ENCODE measurements around the gene C19orf67.

Gene C19orf67

GRCh38 chr19:14085309-14085995 is at the start of gene C19orf67:
Gene C19orf67 (minus strand): TSS chr19:14085783. CDS start chr19:14085627, 156 bp downstream.
- no peak for DNase-seq

DNA sequence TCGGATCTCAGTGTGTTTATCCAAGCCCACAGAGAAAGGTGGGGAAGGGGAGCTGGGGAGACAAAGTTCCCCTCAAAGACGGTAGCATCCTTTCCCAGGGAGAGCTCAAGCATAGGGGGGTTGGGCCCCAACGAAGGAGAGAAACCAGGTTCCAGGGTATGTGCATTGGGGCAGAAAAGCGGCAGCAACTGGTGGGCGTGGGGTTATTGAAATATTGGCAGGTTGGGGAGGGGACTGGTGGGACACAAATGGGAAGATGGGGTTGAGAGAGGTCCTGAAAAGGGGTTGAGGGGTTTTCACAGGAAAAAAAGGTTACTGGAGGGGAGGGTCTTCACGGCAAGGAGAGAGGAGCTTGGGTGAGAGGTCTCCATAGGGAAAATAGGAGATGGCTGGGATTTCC is 49.8 kb upstream of the C19orf67 start:
- no peak for DNase-seq

- no peak for DNase-seq
Measured at GRCh38 chr19:14127929-14128509, 42.4 kb upstream of the C19orf67 start.

DNA sequence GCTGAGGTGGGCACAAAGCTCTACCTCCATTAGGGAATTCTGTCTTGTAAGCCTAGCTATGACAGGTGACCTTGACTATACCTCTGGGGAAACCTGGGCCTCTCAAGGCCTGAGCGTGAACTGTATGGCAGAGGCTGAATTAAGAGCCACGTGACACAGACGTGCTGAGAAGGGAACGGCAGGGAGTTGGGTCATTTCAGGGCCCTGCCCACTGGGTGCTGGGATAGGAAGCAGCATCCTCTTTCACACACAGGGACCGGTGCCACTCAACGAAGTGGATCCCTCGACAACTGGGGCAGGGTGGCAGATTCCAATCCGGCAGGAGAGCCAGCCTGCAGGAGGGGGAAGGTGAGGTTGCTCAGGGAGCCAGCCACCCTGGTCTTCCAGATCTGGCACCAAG is 41.6 kb upstream of the C19orf67 start:
- no peak for DNase-seq

DNA sequence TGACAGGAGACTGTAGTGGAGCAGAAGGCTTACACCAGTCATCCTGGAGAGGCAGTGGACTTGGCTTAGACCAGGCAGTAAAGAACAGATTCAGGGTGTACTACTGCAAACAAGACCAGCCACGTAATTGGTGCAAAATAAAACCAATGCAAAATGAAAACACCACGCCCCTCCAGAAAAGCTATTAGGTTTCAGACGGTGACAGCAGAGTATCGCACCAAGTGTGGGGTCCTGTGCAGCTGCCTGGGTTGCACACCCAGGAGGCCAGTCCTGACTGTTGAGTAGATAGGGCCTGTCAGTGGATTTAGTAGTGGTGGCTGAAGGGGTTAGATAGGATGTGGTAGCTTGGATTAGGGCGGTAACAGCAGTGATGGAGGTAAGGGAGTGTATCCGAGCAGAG is 37.3 kb upstream of the C19orf67 start:
- no peak for DNase-seq

DNA sequence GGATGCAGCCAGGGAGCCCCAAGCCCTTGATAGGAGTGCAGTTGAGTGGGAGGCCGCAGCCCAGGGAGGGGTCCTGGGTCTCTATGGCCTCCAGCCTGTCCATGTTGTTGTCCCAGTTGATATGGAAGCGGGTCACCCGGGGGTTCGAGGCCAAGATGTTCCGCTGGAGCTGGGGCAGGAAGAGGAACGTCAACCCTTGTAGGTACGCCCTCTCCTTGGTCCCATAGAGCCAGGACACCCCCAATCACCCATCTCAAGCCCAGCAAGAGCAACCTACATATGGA is 34.9 kb upstream of the C19orf67 start:
- DNase-seq = no peak

- no peak for DNase-seq
Measured at GRCh38 chr19:14119644-14120496, 34.3 kb upstream of the C19orf67 start.

DNA sequence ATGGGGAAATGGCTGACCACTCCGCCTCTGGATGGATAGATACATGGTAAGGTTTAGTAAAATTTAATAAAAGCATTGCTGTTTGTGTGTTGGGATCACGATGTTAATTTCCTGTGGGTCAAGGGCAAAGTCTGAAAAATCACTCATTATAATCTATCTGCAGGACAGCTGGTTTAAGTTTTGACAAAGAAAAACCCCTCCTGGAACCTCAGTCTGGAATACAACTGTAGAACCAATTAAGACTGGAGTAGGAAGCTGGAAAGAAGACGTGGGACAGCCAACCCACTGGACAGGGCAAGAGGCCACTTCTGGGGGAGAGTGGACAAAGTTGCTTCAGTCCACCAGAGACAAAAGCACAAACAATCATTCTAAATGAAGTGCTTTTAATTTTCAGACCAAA is 33.6 kb upstream of the C19orf67 start:
- DNase-seq = no peak

DNA sequence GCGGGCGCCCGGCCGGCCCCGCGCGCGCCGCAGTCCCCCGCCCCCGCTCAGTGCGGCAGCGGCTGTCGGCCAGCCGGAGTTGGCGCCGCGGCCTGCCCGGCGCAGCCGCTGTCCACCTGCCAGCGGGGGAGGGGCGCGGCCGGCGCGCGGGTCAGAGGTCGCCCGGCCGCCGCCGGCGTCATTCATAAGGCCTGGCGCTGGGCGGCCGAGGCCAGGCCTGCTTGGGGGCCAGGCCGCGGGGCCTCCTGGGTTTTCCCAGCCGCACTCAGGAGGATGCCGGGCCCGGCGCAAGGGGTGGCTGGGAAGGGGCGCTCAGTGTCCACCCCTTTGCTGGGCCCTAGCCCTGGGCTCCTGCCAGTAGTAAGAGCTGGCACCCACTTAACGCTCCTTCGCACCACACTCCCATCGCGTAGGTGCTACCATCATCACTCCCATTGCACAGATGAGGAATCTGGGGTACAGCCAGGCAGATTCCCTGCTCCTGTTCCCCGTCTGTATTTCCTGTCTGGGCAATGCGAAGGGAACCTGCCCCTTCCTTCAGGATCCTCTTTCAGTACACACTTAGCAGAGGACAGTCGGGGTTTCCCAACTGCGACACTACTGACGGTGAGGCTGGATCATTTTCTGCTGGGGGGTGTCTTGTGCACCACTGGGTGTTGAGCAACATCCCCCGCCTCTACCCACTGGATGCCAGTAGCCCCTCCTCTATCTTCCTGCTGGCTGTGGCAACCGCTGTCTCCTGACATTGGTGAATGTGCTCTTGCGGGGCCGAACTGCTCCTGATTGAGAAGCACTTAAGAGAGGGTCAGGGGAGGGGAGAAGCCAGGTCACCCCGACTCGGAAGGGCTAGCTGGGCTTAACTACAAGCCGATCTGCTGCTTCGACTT is 32.8 kb upstream of the C19orf67 start:
- DNase-seq = no peak

- peak; percentile 98 for DNase-seq
Measured at GRCh38 chr19:14117668-14118164, 32.1 kb upstream of the C19orf67 start, which contains the start of gene PRKACA. Gene PRKACA (minus strand): TSS chr19:14117762. CDS start chr19:14117547, 215 bp downstream.

DNA sequence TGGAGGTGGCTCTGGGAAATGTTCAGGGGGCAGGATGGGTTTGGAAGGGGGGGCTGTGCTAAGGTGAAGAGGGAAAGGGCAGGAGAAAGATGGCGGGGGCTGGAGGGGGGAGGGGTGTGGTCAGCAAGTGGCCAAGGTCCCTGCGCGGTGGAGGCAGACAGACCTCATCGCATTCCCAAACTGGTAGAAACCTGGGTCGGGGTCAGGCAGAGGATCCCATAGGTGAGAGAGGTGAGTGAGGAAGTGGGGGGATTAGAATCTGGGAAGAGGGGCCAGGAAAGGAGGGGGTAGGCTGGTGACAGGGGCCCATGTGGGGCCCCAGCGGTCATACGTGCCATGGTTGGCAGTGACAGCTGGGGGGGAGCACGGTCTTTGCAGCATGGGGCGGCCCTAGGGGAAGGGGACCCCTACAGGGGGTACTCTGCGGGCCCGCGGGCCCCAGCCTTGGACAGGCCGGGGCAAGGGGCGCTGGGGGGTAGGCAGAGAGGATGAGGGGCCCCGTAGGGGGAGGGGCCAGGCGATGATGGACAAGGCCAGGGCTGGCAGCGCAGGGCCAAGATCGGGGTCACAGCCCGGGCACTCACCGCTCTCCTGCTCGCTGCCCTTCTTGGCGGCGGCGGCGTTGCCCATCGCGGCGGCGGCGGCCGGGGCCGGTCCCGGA is 31.5 kb upstream of the C19orf67 start:
- DNase-seq = no peak

DNA sequence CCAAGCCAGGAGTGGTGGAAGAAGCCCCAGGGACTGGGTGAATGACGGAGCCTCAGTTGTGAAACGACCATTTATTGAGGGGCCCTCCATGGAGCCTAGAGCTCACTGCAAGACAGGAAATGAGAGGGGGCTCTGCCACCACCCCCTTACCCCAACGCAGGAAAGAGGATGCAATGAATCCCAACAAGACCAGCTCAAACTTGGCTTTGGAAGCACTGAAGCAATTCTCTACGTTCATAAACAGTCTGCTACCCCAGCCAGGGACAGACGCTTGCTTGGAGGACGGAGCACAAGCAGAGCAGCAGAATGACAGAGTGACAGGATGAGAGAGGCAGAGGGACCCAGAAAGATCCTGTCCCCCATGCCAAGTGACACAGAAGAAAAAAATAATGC is 30.9 kb upstream of the C19orf67 start:
- no peak for DNase-seq

- no peak for DNase-seq
Measured at GRCh38 chr19:14115756-14116155, 30.2 kb upstream of the C19orf67 start.

DNA sequence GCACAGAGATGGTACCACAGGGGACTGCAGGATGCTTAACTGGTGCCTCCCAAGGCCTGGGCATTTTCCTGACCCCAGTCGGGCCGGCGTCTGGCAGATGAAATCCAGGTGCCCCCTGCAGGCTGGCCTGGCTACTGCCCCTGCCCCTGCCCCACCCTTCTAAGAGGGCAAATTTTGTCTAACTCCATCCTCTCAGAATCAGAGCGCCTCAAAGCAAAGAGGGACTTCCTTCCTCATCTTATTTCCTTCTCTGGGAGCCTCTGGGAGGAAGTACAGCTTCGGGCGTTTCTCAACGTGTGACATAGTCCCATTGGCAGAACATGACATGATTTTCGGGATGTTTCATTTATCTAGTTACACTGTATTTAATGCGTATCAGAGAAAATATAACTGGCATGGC is 29.3 kb upstream of the C19orf67 start:
- DNase-seq = no peak

GRCh38 chr19:14114439-14114838 is 28.9 kb upstream of the C19orf67 start:
- DNase-seq = no peak

- DNase-seq = no peak
Measured at GRCh38 chr19:14113762-14114414, 28.3 kb upstream of the C19orf67 start.

- no peak for DNase-seq
Measured at GRCh38 chr19:14112809-14113385, 27.3 kb upstream of the C19orf67 start.

DNA sequence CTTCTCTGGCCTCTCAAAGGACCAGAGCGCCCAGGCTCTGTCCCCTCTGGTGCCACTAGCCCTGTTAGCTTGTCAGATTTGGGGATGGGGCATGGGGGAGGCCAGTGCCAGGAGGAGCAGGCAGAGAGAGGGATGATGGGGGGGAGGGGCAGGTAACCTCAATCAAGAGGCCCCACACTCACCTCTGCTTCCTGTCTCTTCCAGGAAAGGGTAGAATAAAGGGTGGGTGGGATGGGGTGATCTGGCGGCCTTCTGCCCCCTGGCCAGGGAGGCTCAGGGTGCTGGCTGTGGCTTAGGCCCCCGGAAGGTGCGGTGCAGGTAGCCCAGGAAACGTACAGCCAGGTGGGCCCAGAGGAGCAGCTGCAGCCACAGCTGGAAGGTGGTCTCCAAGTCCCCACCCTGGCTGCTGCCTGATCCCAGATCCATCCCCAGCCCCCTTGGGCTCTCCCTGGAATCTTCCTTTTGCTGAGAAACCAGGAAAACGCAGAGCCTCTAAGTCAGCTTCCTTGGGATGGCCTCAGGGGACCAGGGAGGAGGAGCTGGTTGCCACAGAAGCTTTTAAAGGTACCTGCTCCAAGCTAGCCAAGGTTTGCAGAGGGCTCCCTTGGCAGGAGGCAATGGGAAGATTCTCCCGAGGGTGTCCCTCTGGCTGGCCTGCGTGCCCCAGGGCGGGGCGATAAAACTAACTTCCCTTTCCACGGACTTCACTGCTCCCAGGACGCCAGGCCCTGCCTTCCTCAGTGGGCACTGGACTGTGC is 26.6 kb upstream of the C19orf67 start:
- no peak for DNase-seq

- DNase-seq = no peak
Measured at GRCh38 chr19:14111486-14111885, 25.9 kb upstream of the C19orf67 start.

- DNase-seq = no peak
Measured at GRCh38 chr19:14110650-14111049, 25.1 kb upstream of the C19orf67 start.

All from NCI-H446 treated with DMSO at 0.1 percent for 48 hours (cell line).